GM23338 (cell line): ENCODE data around the gene OSER1. TPM values are rescaled to one million over a fixed set of nuclear protein-coding genes. Genes with fewer than 3 reads are reported as not detected.

Source experiments
- ATAC-seq: fragments of 200-7000 bp; cut with Tn5 transposase; 3 replicates; pipeline ENCODE4 v1.9.1; 2020
- DNase-seq: peaks from one replicate; pipeline ENCODE4 v3.0.0-alpha.2; 2015; ENCODE audit warnings: low spot score
- H2AFZ ChIP-seq: fragments of 200-600 bp; sonication (generic); 2 replicates; pipeline ENCODE4 v1.8.0; 2016; ENCODE audit warnings: antibody characterized with exemption, mild to moderate bottlenecking, moderate library complexity
- H3F3A ChIP-seq: fragments of 200-600 bp; sonication (generic); replicated peaks from 2 replicates; pipeline ENCODE4 v1.8.0; 2017; ENCODE audit warnings: antibody characterized with exemption, mixed run types, low read depth
- H3K27ac ChIP-seq: fragments of 200-600 bp; sonication (generic); 2 replicates; pipeline ENCODE4 v1.6.1; 2016; ENCODE audit warnings: low read depth
- H3K27me3 ChIP-seq: fragments of 200-600 bp; sonication (generic); 2 replicates; pipeline ENCODE4 v1.8.0; 2016; ENCODE audit warnings: mild to moderate bottlenecking, mixed run types, moderate library complexity; ENCODE audit not compliant: insufficient read depth
- H3K36me3 ChIP-seq: fragments of 200-600 bp; sonication (generic); 2 replicates; pipeline ENCODE4 v1.8.0; 2016; ENCODE audit warnings: mild to moderate bottlenecking; ENCODE audit not compliant: insufficient read depth
- H3K4me1 ChIP-seq: fragments of 200-600 bp; sonication (generic); 2 replicates; pipeline ENCODE4 v1.8.0; 2016; ENCODE audit warnings: mild to moderate bottlenecking, moderate library complexity; ENCODE audit not compliant: insufficient read depth
- H3K4me2 ChIP-seq: fragments of 200-600 bp; sonication (generic); 2 replicates; pipeline ENCODE4 v1.7.1; 2017; ENCODE audit warnings: mixed run types
- H3K4me3 ChIP-seq: fragments of 200-600 bp; sonication (generic); 2 replicates; pipeline ENCODE4 v1.6.1; 2016; ENCODE audit warnings: mixed run types
- H3K79me2 ChIP-seq: fragments of 200-600 bp; sonication (generic); replicated peaks from 2 replicates; pipeline ENCODE4 v1.8.0; 2017; ENCODE audit warnings: mild to moderate bottlenecking; ENCODE audit not compliant: insufficient read depth
- H3K9me2 ChIP-seq: fragments of 200-600 bp; sonication (generic); 2 replicates; pipeline ENCODE4 v1.8.0; 2017; ENCODE audit not compliant: insufficient read depth
- H4K20me1 ChIP-seq: fragments of 200-600 bp; sonication (generic); replicated peaks from 2 replicates; pipeline ENCODE4 v1.8.0; 2017; ENCODE audit warnings: mild to moderate bottlenecking; ENCODE audit not compliant: insufficient read depth
- H3K27ac Mint-ChIP-seq: 2 replicates; pipeline ENCODE4 v1.8.0; 2020; ENCODE audit warnings: inconsistent platforms, mild to moderate bottlenecking, moderate library complexity, mixed read lengths
- H3K27me3 Mint-ChIP-seq: 3 replicates; pipeline ENCODE4 v1.8.0; 2022; ENCODE audit warnings: low read depth, mild to moderate bottlenecking, moderate library complexity, mixed read lengths, inconsistent platforms; ENCODE audit not compliant: insufficient read depth, poor library complexity
- H3K36me3 Mint-ChIP-seq: 3 replicates; pipeline ENCODE4 v1.8.0; 2021; ENCODE audit warnings: low read depth, mild to moderate bottlenecking, inconsistent platforms, moderate library complexity, mixed read lengths
- H3K4me1 Mint-ChIP-seq: 3 replicates; pipeline ENCODE4 v1.8.0; 2020; ENCODE audit warnings: mild to moderate bottlenecking, inconsistent platforms, mixed read lengths
- H3K4me3 Mint-ChIP-seq: 3 replicates; pipeline ENCODE4 v1.8.0; 2021; ENCODE audit warnings: moderate library complexity, mild to moderate bottlenecking, inconsistent platforms, mixed read lengths
- H3K9me3 Mint-ChIP-seq: 3 replicates; pipeline ENCODE4 v1.8.0; 2020; ENCODE audit warnings: moderate library complexity, mild to moderate bottlenecking, inconsistent platforms, mixed read lengths
- CREB1 ChIP-seq: fragments of 250-450 bp; sonication (Bioruptor Pico); IDR thresholded peaks from 2 replicates; pipeline ENCODE4 v1.5.0; 2020; ENCODE audit warnings: low read depth, mild to moderate bottlenecking, moderate library complexity
- EZH2 ChIP-seq: fragments of 200-600 bp; sonication (generic); IDR thresholded peaks from one replicate; pipeline ENCODE4 v1.8.0; 2017; ENCODE audit warnings: antibody characterized with exemption, mild to moderate bottlenecking, low read depth; ENCODE audit not compliant: unreplicated experiment
- EZH2phosphoT487 ChIP-seq: fragments of 200-600 bp; sonication (generic); IDR thresholded peaks from one replicate; pipeline ENCODE4 v1.8.1; 2018; ENCODE audit warnings: antibody characterized with exemption; ENCODE audit not compliant: unreplicated experiment
- JUNB ChIP-seq: IDR thresholded peaks from one replicate; pipeline ENCODE4 v1.6.1; 2016; ENCODE audit warnings: antibody characterized with exemption; ENCODE audit not compliant: unreplicated experiment
- NANOG ChIP-seq: IDR thresholded peaks from 2 replicates; pipeline ENCODE4 v1.6.1; 2016; ENCODE audit warnings: antibody characterized with exemption, borderline replicate concordance
- POLR2AphosphoS5 ChIP-seq: IDR thresholded peaks from 2 replicates; pipeline ENCODE4 v1.6.1; 2016; ENCODE audit warnings: antibody characterized with exemption, low read depth
- STAT1 ChIP-seq: IDR thresholded peaks from one replicate; pipeline ENCODE4 v1.6.1; 2016; ENCODE audit warnings: antibody characterized with exemption; ENCODE audit not compliant: unreplicated experiment
- ZNF114 ChIP-seq: fragments of 250-450 bp; sonication (Bioruptor Pico); IDR thresholded peaks from 2 replicates; pipeline ENCODE4 v1.5.0; 2020; ENCODE audit warnings: mild to moderate bottlenecking, moderate library complexity
- ZNF331 ChIP-seq: fragments of 250-450 bp; sonication (Bioruptor Pico); IDR thresholded peaks from 2 replicates; pipeline ENCODE4 v1.5.0; 2020; ENCODE audit warnings: low read depth, mild to moderate bottlenecking, moderate library complexity
- ZNF462 ChIP-seq: fragments of 250-450 bp; sonication (Bioruptor Pico); IDR thresholded peaks from 2 replicates; pipeline ENCODE4 v1.5.0; 2020; ENCODE audit warnings: mild to moderate bottlenecking, moderate library complexity
- polyA plus RNA-seq: library from polyadenylated mRNA; unstranded; fragments of >200 nt; fragmentation: Nextera tagmentation; extraction: Ambion mirVana; gene quantifications from 2 replicates; pipeline ENCODE4 v1.2.1, GENCODE V29; 2016
- total RNA-seq: library from RNA; depleted of rRNA; stranded (reverse); fragments of >200 nt; shearing (Covaris generic); gene quantifications from 2 replicates; pipeline ENCODE4 v1.2.3, GENCODE V29; 2014
- TF ChIP-seq, protein P1 (sequence below), 2 experiments: fragments of 200-600 bp in 1 of 2; sonication (generic) in 1 of 2; conservative IDR thresholded peaks; 2 replicates each; pipeline versions ENCODE4 v1.5.1 to v1.6.1; 2016 to 2017; ENCODE audit warnings: antibody characterized with exemption in 2 of 2, low read depth in 2 of 2, mild to moderate bottlenecking in 2 of 2, moderate library complexity in 1 of 2
- TF ChIP-seq, protein P2 (sequence below): IDR thresholded peaks from one replicate; pipeline ENCODE4 v1.6.1; 2018; ENCODE audit warnings: antibody characterized with exemption; ENCODE audit not compliant: unreplicated experiment
- TF ChIP-seq, protein P3 (sequence below): IDR thresholded peaks from 2 replicates; pipeline ENCODE4 v1.6.1; 2016; ENCODE audit warnings: antibody characterized with exemption

Gene OSER1
- total and polyA plus RNA-seq, 2 experiments from 2014 or later: 25.2 to 31.1 TPM

- TF ChIP-seq CREB1: no peak
- no peak for TF ChIP-seq NANOG
These were observed 23.9 kb downstream of the OSER1 start (continued) for GRCh38 chr20:44186674-44187053.

DNA sequence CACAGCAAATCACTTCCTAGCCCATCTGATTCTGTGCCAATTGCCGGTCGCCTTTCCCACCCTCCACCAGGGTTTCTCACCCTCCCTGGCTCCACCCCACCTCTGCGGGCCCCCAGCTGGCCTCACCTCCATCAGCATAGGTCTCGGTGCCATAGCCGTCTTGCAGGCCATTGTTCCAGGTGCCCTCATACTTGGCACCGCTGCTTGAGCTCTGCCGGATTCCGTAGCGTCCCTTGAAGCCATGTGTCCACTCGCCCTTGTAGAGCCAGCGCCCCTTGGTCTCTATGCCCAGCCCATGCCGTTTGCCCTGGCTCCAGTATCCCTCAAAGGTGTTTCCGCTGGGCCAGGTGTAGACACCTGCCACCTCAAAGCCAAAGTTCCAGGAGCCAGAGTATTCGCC, 24.4 kb downstream of the OSER1 start:
- H3K79me2 ChIP-seq: no peaks in the 10 kb centered on the region
- H3K9me2 ChIP-seq: no peaks in the 10 kb centered on the region
- H3K4me3 ChIP-seq: peak overlapping the region; percentile 78; the same call in 1 of the 2 replicates
- H3K4me3 Mint-ChIP-seq: peak overlapping the region; percentile 74
- H3K4me1 ChIP-seq: peaks cover 10% of the 10 kb centered on the region; the same call in 1 of the 2 replicates
- peak overlapping the region; percentile 97 for H2AFZ ChIP-seq
- ATAC-seq (no peak), DNase-seq (no peak)
- H3K27me3 Mint-ChIP-seq: peaks cover 7% of the 10 kb centered on the region
- no peak overlapping the region for H3K27ac ChIP-seq
- no peaks in the 10 kb centered on the region for H3K36me3 ChIP-seq
- H3K27ac Mint-ChIP-seq: no peak overlapping the region
- no peaks in the 10 kb centered on the region for H3K36me3 Mint-ChIP-seq
- no peaks in the 10 kb centered on the region for H3K9me3 Mint-ChIP-seq
- H4K20me1 ChIP-seq: no peaks in the 10 kb centered on the region
- TF ChIP-seq EZH2phosphoT487 (no peak), STAT1 (no peak), ZNF114 (CRISPR knock-in tag) (no peak), ZNF462 (no peak), POLR2AphosphoS5 (no peak), JUNB (no peak), EZH2 (no peak), CREB1 (no peak), NANOG (no peak), ZNF331 (CRISPR knock-in tag) (no peak)
- TF ChIP-seq, protein P1, sequence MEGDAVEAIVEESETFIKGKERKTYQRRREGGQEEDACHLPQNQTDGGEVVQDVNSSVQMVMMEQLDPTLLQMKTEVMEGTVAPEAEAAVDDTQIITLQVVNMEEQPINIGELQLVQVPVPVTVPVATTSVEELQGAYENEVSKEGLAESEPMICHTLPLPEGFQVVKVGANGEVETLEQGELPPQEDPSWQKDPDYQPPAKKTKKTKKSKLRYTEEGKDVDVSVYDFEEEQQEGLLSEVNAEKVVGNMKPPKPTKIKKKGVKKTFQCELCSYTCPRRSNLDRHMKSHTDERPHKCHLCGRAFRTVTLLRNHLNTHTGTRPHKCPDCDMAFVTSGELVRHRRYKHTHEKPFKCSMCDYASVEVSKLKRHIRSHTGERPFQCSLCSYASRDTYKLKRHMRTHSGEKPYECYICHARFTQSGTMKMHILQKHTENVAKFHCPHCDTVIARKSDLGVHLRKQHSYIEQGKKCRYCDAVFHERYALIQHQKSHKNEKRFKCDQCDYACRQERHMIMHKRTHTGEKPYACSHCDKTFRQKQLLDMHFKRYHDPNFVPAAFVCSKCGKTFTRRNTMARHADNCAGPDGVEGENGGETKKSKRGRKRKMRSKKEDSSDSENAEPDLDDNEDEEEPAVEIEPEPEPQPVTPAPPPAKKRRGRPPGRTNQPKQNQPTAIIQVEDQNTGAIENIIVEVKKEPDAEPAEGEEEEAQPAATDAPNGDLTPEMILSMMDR (conservative IDR thresholded peaks at IDR 0.05; ENCODE audit: low read depth in 2 of 2): no peak
- TF ChIP-seq, protein P2, sequence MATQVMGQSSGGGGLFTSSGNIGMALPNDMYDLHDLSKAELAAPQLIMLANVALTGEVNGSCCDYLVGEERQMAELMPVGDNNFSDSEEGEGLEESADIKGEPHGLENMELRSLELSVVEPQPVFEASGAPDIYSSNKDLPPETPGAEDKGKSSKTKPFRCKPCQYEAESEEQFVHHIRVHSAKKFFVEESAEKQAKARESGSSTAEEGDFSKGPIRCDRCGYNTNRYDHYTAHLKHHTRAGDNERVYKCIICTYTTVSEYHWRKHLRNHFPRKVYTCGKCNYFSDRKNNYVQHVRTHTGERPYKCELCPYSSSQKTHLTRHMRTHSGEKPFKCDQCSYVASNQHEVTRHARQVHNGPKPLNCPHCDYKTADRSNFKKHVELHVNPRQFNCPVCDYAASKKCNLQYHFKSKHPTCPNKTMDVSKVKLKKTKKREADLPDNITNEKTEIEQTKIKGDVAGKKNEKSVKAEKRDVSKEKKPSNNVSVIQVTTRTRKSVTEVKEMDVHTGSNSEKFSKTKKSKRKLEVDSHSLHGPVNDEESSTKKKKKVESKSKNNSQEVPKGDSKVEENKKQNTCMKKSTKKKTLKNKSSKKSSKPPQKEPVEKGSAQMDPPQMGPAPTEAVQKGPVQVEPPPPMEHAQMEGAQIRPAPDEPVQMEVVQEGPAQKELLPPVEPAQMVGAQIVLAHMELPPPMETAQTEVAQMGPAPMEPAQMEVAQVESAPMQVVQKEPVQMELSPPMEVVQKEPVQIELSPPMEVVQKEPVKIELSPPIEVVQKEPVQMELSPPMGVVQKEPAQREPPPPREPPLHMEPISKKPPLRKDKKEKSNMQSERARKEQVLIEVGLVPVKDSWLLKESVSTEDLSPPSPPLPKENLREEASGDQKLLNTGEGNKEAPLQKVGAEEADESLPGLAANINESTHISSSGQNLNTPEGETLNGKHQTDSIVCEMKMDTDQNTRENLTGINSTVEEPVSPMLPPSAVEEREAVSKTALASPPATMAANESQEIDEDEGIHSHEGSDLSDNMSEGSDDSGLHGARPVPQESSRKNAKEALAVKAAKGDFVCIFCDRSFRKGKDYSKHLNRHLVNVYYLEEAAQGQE: no peak
- TF ChIP-seq, protein P3, sequence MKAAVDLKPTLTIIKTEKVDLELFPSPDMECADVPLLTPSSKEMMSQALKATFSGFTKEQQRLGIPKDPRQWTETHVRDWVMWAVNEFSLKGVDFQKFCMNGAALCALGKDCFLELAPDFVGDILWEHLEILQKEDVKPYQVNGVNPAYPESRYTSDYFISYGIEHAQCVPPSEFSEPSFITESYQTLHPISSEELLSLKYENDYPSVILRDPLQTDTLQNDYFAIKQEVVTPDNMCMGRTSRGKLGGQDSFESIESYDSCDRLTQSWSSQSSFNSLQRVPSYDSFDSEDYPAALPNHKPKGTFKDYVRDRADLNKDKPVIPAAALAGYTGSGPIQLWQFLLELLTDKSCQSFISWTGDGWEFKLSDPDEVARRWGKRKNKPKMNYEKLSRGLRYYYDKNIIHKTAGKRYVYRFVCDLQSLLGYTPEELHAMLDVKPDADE: no peak
- H3F3A ChIP-seq: no peaks in the 10 kb centered on the region
- H3K27me3 ChIP-seq: peaks cover 4% of the 10 kb centered on the region; the same call in 1 of the 2 replicates
- H3K4me2 ChIP-seq: peak overlapping the region; percentile 94
- H3K4me1 Mint-ChIP-seq: peaks cover 22% of the 10 kb centered on the region
